Measurements from ENCODE around the gene HIPK3.

GRCh38 chr11:33263549-33263948, 6.4 kb downstream of the HIPK3 start:
- no peak for TF ChIP-seq ARNT (IDR thresholded peaks at IDR 0.05)
- no peak for TF ChIP-seq ATF1 (CRISPR knock-in tag; IDR thresholded peaks at IDR 0.05)
- TF ChIP-seq ATF1 (tag; IDR thresholded peaks at IDR 0.05): no peak
- TF ChIP-seq FOSL1 (tag; conservative IDR thresholded peaks at IDR 0.05): no peak
- TF ChIP-seq, protein P1, sequence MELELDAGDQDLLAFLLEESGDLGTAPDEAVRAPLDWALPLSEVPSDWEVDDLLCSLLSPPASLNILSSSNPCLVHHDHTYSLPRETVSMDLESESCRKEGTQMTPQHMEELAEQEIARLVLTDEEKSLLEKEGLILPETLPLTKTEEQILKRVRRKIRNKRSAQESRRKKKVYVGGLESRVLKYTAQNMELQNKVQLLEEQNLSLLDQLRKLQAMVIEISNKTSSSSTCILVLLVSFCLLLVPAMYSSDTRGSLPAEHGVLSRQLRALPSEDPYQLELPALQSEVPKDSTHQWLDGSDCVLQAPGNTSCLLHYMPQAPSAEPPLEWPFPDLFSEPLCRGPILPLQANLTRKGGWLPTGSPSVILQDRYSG (tag; conservative IDR thresholded peaks at IDR 0.05; ENCODE audit: low read depth): no peak
- TF ChIP-seq POLR2AphosphoS5 (IDR thresholded peaks at IDR 0.05; ENCODE audit: control insufficient read depth, insufficient read depth, low read depth, low read length): no peak
- no peak for TF ChIP-seq MTA3 (IDR thresholded peaks at IDR 0.05; ENCODE audit: borderline replicate concordance)
